Activated effector memory CD4-positive, alpha-beta T cell treated with anti-CD3 and anti-CD28 coated beads, Interleukin-2, amount 50 U/mL, for 16 hours (primary cell): Measurements from ENCODE around the gene CHRDL1.
"Not testable (repeated sequence)": the region's sequence is repeated elsewhere in the genome, so short reads cannot be mapped to it uniquely, and the experiment has no call there.

ENCODE experiments used
- DNase-seq: peaks from one replicate; pipeline ENCODE4 v3.0.0-alpha.2; 2020

CHRDL1 gene

DNA sequence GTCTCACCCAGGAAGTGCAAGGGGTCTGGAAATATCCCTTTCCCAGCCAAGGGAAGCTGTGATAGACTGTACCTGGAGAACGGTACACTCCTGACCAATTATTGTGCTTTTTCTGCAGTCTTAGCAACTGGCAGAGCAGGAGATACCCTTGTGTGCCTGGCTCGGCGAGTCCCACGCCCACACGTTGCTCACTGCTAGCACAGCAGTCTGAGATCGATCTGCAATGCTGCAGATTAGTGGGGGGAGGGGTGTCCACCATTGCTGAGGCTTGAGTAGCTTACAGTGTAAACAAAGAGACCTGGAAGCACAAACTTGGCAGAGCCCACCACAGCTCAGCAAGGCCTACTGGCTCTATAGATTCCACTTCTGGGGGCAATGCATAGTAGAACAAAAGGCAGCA lies 138.5 kb downstream of the CHRDL1 start:
- DNase-seq = no peak

DNA sequence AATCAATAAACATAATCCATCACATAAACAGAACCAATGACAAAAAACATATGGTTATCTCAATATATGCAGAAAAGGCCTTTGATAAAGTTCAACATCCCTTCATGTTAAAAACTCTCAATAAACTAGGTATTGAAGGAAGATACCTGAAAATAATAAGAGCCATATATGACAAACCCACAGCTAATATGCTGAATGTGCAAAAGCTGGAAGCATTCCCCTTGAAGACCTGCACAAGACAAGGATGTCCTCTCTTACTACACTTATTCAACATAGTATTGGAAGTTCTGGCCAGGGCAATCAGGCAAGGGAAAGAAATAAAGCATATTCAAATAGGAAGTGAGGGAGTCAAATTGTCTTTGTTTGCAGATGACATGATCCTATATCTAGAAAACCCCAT lies 141.3 kb downstream of the CHRDL1 start:
- DNase-seq = not testable (repeated sequence)

DNA sequence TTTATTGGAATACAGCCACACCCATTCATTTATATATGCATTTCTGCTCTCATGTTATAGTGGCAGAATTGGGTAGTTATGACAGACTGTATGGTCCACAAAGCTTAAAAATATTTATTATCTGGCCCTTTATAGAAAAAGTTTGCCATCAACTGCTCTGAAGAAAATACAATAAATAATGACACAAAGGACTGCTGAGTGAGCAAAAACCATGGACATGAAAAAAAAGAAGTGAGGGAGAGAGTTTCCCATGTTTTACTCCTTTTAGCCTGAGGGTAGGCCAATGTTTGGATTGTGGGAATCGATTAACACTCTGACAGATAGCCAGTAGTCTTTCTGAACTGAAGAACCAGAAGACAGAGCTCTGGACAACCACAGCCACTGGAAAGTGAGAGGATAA lies 149.2 kb downstream of the CHRDL1 start:
- no peak for DNase-seq
